ENCODE measurements around the gene PPCS. TPM values are rescaled to one million over a fixed set of nuclear protein-coding genes. Genes with fewer than 3 reads are reported as not detected.

The PPCS gene
- polyA plus RNA-seq (ENCODE audit: insufficient read length in 10 of 10) = 10 to 100 TPM; 34.9 to 44.3 (median 42.0) TPM
- long read RNA-seq, donor 1, transcript PPCS-201 (3 exons, 984 nt) = major isoform, 6 of 17 reads
- long read RNA-seq, donor 1, transcript PPCS-203 (3 exons, 1,431 nt) = major isoform, 6 of 17 reads
- long read RNA-seq, donor 1, partial matches to known transcripts = 0 of 17 reads
- long read RNA-seq, donor 1, other reads (novel, unspliced or antisense) = 0 of 17 reads
- long read RNA-seq, donor 2, transcript PPCS-203 (3 exons, 1,431 nt) = major isoform, 8 of 16 reads
- long read RNA-seq, donor 2, transcript PPCS-201 (3 exons, 984 nt) = minor isoform, 5 of 16 reads
- long read RNA-seq, donor 2, partial matches to known transcripts = 0 of 16 reads
- long read RNA-seq, donor 2, other reads (novel, unspliced or antisense) = 0 of 16 reads
- long read RNA-seq, donor 3 = 0 reads
- long read RNA-seq, donor 4, transcript PPCS-203 (3 exons, 1,431 nt) = major isoform, 6 of 19 reads
- long read RNA-seq, donor 4, partial matches to known transcripts = 9 of 19 reads
- long read RNA-seq, donor 4, other reads (novel, unspliced or antisense) = 0 of 19 reads
- long read RNA-seq, donor 5, transcript PPCS-201 (3 exons, 984 nt) = major isoform, 13 of 23 reads
- long read RNA-seq, donor 5, transcript PPCS-203 (3 exons, 1,431 nt) = minor isoform, 8 of 23 reads
- long read RNA-seq, donor 5, partial matches to known transcripts = 0 of 23 reads
- long read RNA-seq, donor 5, other reads (novel, unspliced or antisense) = 0 of 23 reads
- long read RNA-seq, donor 6, transcript PPCS-203 (3 exons, 1,431 nt) = major isoform, 13 of 21 reads
- long read RNA-seq, donor 6, transcript PPCS-201 (3 exons, 984 nt) = minor isoform, 6 of 21 reads
- long read RNA-seq, donor 6, partial matches to known transcripts = 0 of 21 reads
- long read RNA-seq, donor 6, other reads (novel, unspliced or antisense) = 0 of 21 reads
- long read RNA-seq, donor 7, transcript PPCS-203 (3 exons, 1,431 nt) = major isoform, 11 of 22 reads
- long read RNA-seq, donor 7, transcript PPCS-201 (3 exons, 984 nt) = minor isoform, 9 of 22 reads
- long read RNA-seq, donor 7, partial matches to known transcripts = 0 of 22 reads
- long read RNA-seq, donor 7, other reads (novel, unspliced or antisense) = 0 of 22 reads
- long read RNA-seq, donor 8, partial matches to known transcripts = 0 of 7 reads
- long read RNA-seq, donor 8, other reads (novel, unspliced or antisense) = 0 of 7 reads
- long read RNA-seq, donor 9, partial matches to known transcripts = 0 of 2 reads
- long read RNA-seq, donor 9, other reads (novel, unspliced or antisense) = 0 of 2 reads

GRCh38 chr1:42456010-42456753, at the start of gene PPCS, which contains the start of gene ZMYND12:
Gene PPCS, plus strand, starts transcription at chr1:42456543. Its CDS starts 23 bp downstream, at chr1:42456566.
Gene ZMYND12, minus strand, starts transcription at chr1:42456022. Its CDS starts 25 bp downstream, at chr1:42455997.
- DNase-seq = peak; percentile 89 to 97 (median 90)

GRCh38 chr1:42414551-42415496, 41.5 kb upstream of the PPCS start:
- DNase-seq = no peak

- peak in 2 of 3 donors; percentile 58 to 75 for DNase-seq
These were observed 39.2 kb upstream of the PPCS start for GRCh38 chr1:42417166-42417565.

GRCh38 chr1:42418516-42418915, 37.8 kb upstream of the PPCS start:
- no peak for DNase-seq

- peak; percentile 80 to 91 (median 81) for DNase-seq
These were observed 37.1 kb upstream of the PPCS start for GRCh38 chr1:42419126-42419821.

- DNase-seq = peak in 1 of 3 donors; percentile 76
These were observed 36.2 kb upstream of the PPCS start for GRCh38 chr1:42420121-42420520.

GRCh38 chr1:42420911-42421585, 35.3 kb upstream of the PPCS start:
- peak; percentile 91 to 96 (median 96) for DNase-seq

- peak in 2 of 3 donors; percentile 37 to 55 for DNase-seq
These were observed 33.6 kb upstream of the PPCS start for GRCh38 chr1:42422737-42423136.

- peak in 1 of 3 donors; percentile 33 for DNase-seq
These were observed 32.7 kb upstream of the PPCS start for GRCh38 chr1:42423681-42424080.

- DNase-seq = no peak
These were observed 32.1 kb upstream of the PPCS start for GRCh38 chr1:42424201-42424600.

GRCh38 chr1:42427240-42427639, 29.1 kb upstream of the PPCS start:
- DNase-seq = no peak

GRCh38 chr1:42429603-42430002, 26.7 kb upstream of the PPCS start:
- DNase-seq = no peak

GRCh38 chr1:42430286-42431135, 25.8 kb upstream of the PPCS start:
- DNase-seq = no peak

GRCh38 chr1:42431514-42431913, 24.8 kb upstream of the PPCS start:
- no peak for DNase-seq

GRCh38 chr1:42432714-42433113, 23.6 kb upstream of the PPCS start:
- no peak for DNase-seq

GRCh38 chr1:42433369-42433768, 23.0 kb upstream of the PPCS start:
- peak in 1 of 3 donors; percentile 71 for DNase-seq

- DNase-seq = no peak
These were observed 22.0 kb upstream of the PPCS start for GRCh38 chr1:42434340-42434739.
